OCI-LY7 (cell line): ENCODE measurements around the gene SLC6A7. TPM values are rescaled to one million over a fixed set of nuclear protein-coding genes. Genes with fewer than 3 reads are reported as not detected.

Source experiments
- BruUV-seq: library from RNA; stranded (reverse); fragments of 400-500 nt; replicated peaks from 2 replicates; lab custom pipeline; 2021; lab: Mats Ljungman, UMichigan
- CTCF ChIA-PET: fragments of 300-600 bp; sonication (Branson Sonifier 250); formaldehyde crosslinking; loops from one replicate; lab custom pipeline; 2022; ENCODE audit warnings: antibody characterized with exemption; ENCODE audit not compliant: unreplicated experiment; lab: Charles Lee
- POLR2A ChIA-PET: fragments of 300-600 bp; sonication (Branson Sonifier 250); formaldehyde crosslinking; loops from one replicate; lab custom pipeline; 2022; ENCODE audit warnings: antibody characterized with exemption; lab: Charles Lee
- DNase-seq: peaks from one replicate; pipeline ENCODE4 v3.0.0-alpha.2; 2015; ENCODE audit warnings: low spot score
- H2AFZ ChIP-seq: fragments of 200-600 bp; sonication (generic), shearing (Covaris generic); 2 replicates; pipeline ENCODE4 v1.6.1; 2014; ENCODE audit warnings: mild to moderate bottlenecking, antibody characterized with exemption, low read length, moderate library complexity
- H3K27ac ChIP-seq: fragments of 200-600 bp; sonication (generic); 2 replicates; pipeline ENCODE4 v1.5.1; 2014; ENCODE audit warnings: mixed run types, low read depth, mild to moderate bottlenecking, moderate library complexity, low read length, inconsistent platforms; ENCODE audit not compliant: poor library complexity, severe bottlenecking
- H3K36me3 ChIP-seq: fragments of 200-600 bp; sonication (generic); 2 replicates; pipeline ENCODE4 v1.6.1; 2014; ENCODE audit warnings: mild to moderate bottlenecking, antibody characterized with exemption, low read length, moderate library complexity, mixed read lengths; ENCODE audit not compliant: insufficient read depth
- H3K4me1 ChIP-seq: fragments of 200-600 bp; sonication (generic); 2 replicates; pipeline ENCODE4 v1.5.1; 2014; ENCODE audit warnings: mild to moderate bottlenecking, low read length; ENCODE audit not compliant: insufficient read depth, poor library complexity, severe bottlenecking
- H3K4me2 ChIP-seq: fragments of 200-600 bp; sonication (generic); 2 replicates; pipeline ENCODE4 v1.6.1; 2014; ENCODE audit warnings: mild to moderate bottlenecking, low read length
- H3K4me3 ChIP-seq: fragments of 200-600 bp; sonication (generic); 2 replicates; pipeline ENCODE4 v1.5.1; 2014; ENCODE audit warnings: mild to moderate bottlenecking, low read depth, low read length; ENCODE audit not compliant: poor library complexity, severe bottlenecking
- H3K79me2 ChIP-seq: fragments of 200-600 bp; sonication (generic); 2 replicates; pipeline ENCODE4 v1.6.1; 2016; ENCODE audit warnings: low read depth, mild to moderate bottlenecking, low read length, moderate library complexity, mixed read lengths; ENCODE audit not compliant: insufficient read depth
- H3K9me2 ChIP-seq: fragments of 200-600 bp; sonication (generic); 2 replicates; pipeline ENCODE4 v1.6.1; 2016; ENCODE audit warnings: mild to moderate bottlenecking, low read length, mixed read lengths; ENCODE audit not compliant: insufficient read depth
- H3K9me3 ChIP-seq: fragments of 200-600 bp; sonication (generic); 2 replicates; pipeline ENCODE4 v1.6.1; 2014; ENCODE audit warnings: mild to moderate bottlenecking, mixed run types, low read length, mixed read lengths
- H4K20me1 ChIP-seq: fragments of 200-600 bp; sonication (generic); 2 replicates; pipeline ENCODE4 v1.6.1; 2014; ENCODE audit warnings: mild to moderate bottlenecking, antibody characterized with exemption, low read length, moderate library complexity, mixed read lengths; ENCODE audit not compliant: insufficient read depth
- CTCF ChIP-seq: fragments of 200-600 bp; sonication (generic); conservative IDR thresholded peaks from 2 replicates; pipeline ENCODE4 v1.5.1; 2014; ENCODE audit warnings: mild to moderate bottlenecking, antibody characterized with exemption, low read length, moderate library complexity, mixed read lengths
- EZH2phosphoT487 ChIP-seq: fragments of 200-600 bp; sonication (generic); IDR thresholded peaks from 2 replicates; pipeline ENCODE4 v1.6.1; 2018; ENCODE audit warnings: low read depth, borderline replicate concordance, mild to moderate bottlenecking, mixed run types, antibody characterized with exemption, low read length, moderate library complexity, mixed read lengths
- intact Hi-C: fragments of 100-400 bp; cut with micrococcal nuclease; formaldehyde crosslinking; loops from one replicate; pipeline ENCODE4 v1.10.0; 2022; ENCODE audit not compliant: unreplicated experiment
- total RNA-seq, 2 experiments: library from RNA; depleted of rRNA in 1 of 2; stranded (reverse); fragments of >200 nt in 1 of 2; shearing (Covaris generic) in 1 of 2; gene quantifications; 2 replicates each; pipeline ENCODE4 v1.2.3, GENCODE V29; 2014 to 2022

Gene SLC6A7
- total RNA-seq, 2 experiments from 2014 or later, result not detected

GRCh38 chr5:150203832-150204589, 14.1 kb downstream of the SLC6A7 start:
- no peak overlapping the region for H3K4me2 ChIP-seq
- CTCF ChIA-PET, result interaction anchor here (0.6 kb wide), 1 partner anchor 59 kb away, joined by 4 read pairs; no protein-coding TSS in a partner anchor
- DNase-seq, result no peak
- no peaks in the 10 kb centered on the region for H3K9me3 ChIP-seq
- TF ChIP-seq EZH2phosphoT487, result no peak
- TF ChIP-seq CTCF, result no peak
- H3K9me2 ChIP-seq, result no peaks in the 10 kb centered on the region
- no peaks in the 10 kb centered on the region for H3K36me3 ChIP-seq
- POLR2A ChIA-PET, result no interaction called here
- BruUV-seq, result no TSS peak
- no peak overlapping the region for H3K27ac ChIP-seq
- no peak overlapping the region for H3K4me3 ChIP-seq
- no peaks in the 10 kb centered on the region for H3K4me1 ChIP-seq
- no peaks in the 10 kb centered on the region for H4K20me1 ChIP-seq
- H3K79me2 ChIP-seq, result no peaks in the 10 kb centered on the region
- no peak overlapping the region for H2AFZ ChIP-seq
- intact Hi-C loops, result no loop called here

- Histone ChIP-seq H3K4me1 (no peaks in the 10 kb centered on the region), H3K4me3 (no peak overlapping the region), H3K36me3 (no peaks in the 10 kb centered on the region), H3K4me2 (no peak overlapping the region), H4K20me1 (no peaks in the 10 kb centered on the region), H3K9me2 (no peaks in the 10 kb centered on the region), H2AFZ (no peak overlapping the region), H3K9me3 (no peaks in the 10 kb centered on the region), H3K27ac (no peak overlapping the region), H3K79me2 (no peaks in the 10 kb centered on the region)
- POLR2A ChIA-PET, result no interaction called here
- DNase-seq, result no peak
- intact Hi-C loops, result no loop called here
- TF ChIP-seq EZH2phosphoT487 (no peak), CTCF (no peak)
- no TSS peak for BruUV-seq
- CTCF ChIA-PET, result no interaction called here
Measured at GRCh38 chr5:150204590-150204960, 14.7 kb downstream of the SLC6A7 start.

DNA sequence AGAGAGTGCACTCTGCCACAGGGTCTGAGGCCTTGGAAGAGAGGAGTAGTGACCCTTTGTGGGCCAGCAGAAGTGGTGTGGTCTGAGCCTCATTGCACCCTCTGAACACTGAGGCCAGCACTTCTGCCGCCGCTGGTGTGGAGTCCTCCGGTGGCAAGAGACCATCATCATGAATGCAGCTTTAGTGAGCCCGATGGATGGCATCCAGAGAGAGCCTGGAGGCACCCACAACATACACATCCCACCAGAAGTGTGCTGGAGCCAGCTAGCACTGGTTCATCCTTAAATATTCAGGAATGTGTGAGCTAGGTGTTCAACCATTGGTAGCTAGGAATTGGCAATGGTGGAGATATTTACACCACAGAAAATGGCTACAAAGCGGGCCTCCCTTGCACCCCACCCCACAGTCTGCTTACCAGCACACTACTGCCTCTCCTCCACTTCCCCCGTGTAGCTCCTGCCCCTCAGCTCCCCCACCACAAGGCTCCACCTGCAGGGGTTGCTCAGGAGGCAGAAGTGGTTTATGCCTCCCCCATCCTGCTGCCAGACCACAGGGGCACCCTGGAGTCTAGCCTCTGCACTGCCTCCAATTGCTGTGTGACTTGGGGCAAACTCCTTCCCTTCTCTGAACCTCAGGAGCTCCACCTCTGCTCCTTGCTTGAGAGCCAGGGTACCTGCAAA, 16.4 kb downstream of the SLC6A7 start:
- no peak for DNase-seq
- H3K4me3 ChIP-seq, result no peak overlapping the region
- H3K4me1 ChIP-seq, result no peaks in the 10 kb centered on the region
- no peaks in the 10 kb centered on the region for H3K9me2 ChIP-seq
- no TSS peak for BruUV-seq
- no peaks in the 10 kb centered on the region for H3K9me3 ChIP-seq
- ChIA-PET POLR2A (interaction anchor here (0.5 to 0.6 kb wide), 2 partner anchors 184 to 728 kb away, joined by 3 read pairs; no protein-coding TSS in a partner anchor), CTCF (no interaction called here)
- no peak overlapping the region for H3K4me2 ChIP-seq
- no peaks in the 10 kb centered on the region for H3K79me2 ChIP-seq
- intact Hi-C loops, result no loop called here
- no peaks in the 10 kb centered on the region for H3K36me3 ChIP-seq
- H3K27ac ChIP-seq, result no peak overlapping the region
- no peak overlapping the region for H2AFZ ChIP-seq
- TF ChIP-seq CTCF (no peak), EZH2phosphoT487 (no peak)
- H4K20me1 ChIP-seq, result no peaks in the 10 kb centered on the region
